A549 (cell line): ENCODE measurements around the gene BCL3. TPM values are rescaled to one million over a fixed set of nuclear protein-coding genes. Genes with fewer than 3 reads are reported as not detected.

Experiments used
- ATAC-seq, 2 experiments: fragments of 200-7000 bp in 1 of 2; fragments of >200 bp in 1 of 2; cut with Nextera tagmentation in 1 of 2; cut with Tn5 transposase in 1 of 2; 3 replicates each; pipeline versions ENCODE4 v1.8.0 to v1.9.1; 2018 to 2020; ENCODE audit warnings: mild to moderate bottlenecking in 1 of 2, moderate library complexity in 1 of 2
- CTCF ChIA-PET: fragments of 300-600 bp; sonication (Branson Sonifier 250); formaldehyde crosslinking; extraction: SDS; loops from one replicate; lab custom pipeline; 2021; ENCODE audit warnings: antibody characterized with exemption, inconsistent platforms; lab: Yijun Ruan, JAX
- POLR2A ChIA-PET: fragments of 350-600 bp; formaldehyde crosslinking; extraction: SDS; loops from one replicate; lab custom pipeline; 2021; ENCODE audit warnings: antibody characterized with exemption, inconsistent platforms; lab: Yijun Ruan, JAX
- DNase-seq, 2 experiments: peaks; one replicate each; pipeline versions ENCODE4 v3.0.0 to v3.0.0-alpha.2; 2011 to 2016; ENCODE audit warnings: low read depth in 1 of 2, low spot score in 1 of 2
- FAIRE-seq: peaks from 2 replicates; lab custom pipeline; 2011; peaks lifted over from hg19 to GRCh38; lab: Jason Lieb, UNC
- H3K27ac ChIP-seq, 2 experiments: fragments of >200 bp; sonication (Bioruptor Twin); formaldehyde crosslinking; 3 replicates each; pipeline ENCODE4 v1.5.1; 2016 to 2017
- H3K4me1 ChIP-seq: fragments of >200 bp; sonication (Bioruptor Twin); formaldehyde crosslinking; 3 replicates; pipeline ENCODE4 v1.6.1; 2016
- H3K4me2 ChIP-seq: fragments of >200 bp; sonication (Bioruptor Twin); formaldehyde crosslinking; 3 replicates; pipeline ENCODE4 v1.6.1; 2016
- H3K4me3 ChIP-seq: fragments of >200 bp; sonication (Bioruptor Twin); formaldehyde crosslinking; 3 replicates; pipeline ENCODE4 v1.5.1; 2016
- H3K9me3 ChIP-seq: fragments of >200 bp; sonication (Bioruptor Twin); formaldehyde crosslinking; 3 replicates; pipeline ENCODE4 v1.6.1; 2016
- ATOH8 ChIP-seq: fragments of 250-450 bp; sonication (Bioruptor Pico); IDR thresholded peaks from 2 replicates; pipeline ENCODE4 v1.5.0; 2020; ENCODE audit warnings: low read depth, mild to moderate bottlenecking, moderate library complexity
- BCL3 ChIP-seq: fragments of >200 bp; sonication (Bioruptor Twin); formaldehyde crosslinking; IDR thresholded peaks from 3 replicates; pipeline ENCODE4 v1.6.1; 2016
- BHLHE40 ChIP-seq: IDR thresholded peaks from 2 replicates; pipeline ENCODE4 v1.6.1; 2012; ENCODE audit warnings: low read depth, low read length, inconsistent platforms
- CHD4 ChIP-seq: fragments of 200-600 bp; sonication (generic); IDR thresholded peaks from 2 replicates; pipeline ENCODE4 v1.6.1; 2016; ENCODE audit warnings: antibody characterized with exemption, mild to moderate bottlenecking, borderline replicate concordance
- CTCF ChIP-seq: fragments of >200 bp; sonication (Bioruptor Twin); formaldehyde crosslinking; IDR thresholded peaks from 3 replicates; pipeline ENCODE4 v1.5.1; 2016
- EHMT2 ChIP-seq: fragments of 200-600 bp; sonication (generic); IDR thresholded peaks from 2 replicates; pipeline ENCODE4 v1.6.1; 2016; ENCODE audit warnings: antibody characterized with exemption, low read depth, mild to moderate bottlenecking, moderate library complexity
- EP300 ChIP-seq, 2 experiments: fragments of >200 bp; sonication (Bioruptor Twin); formaldehyde crosslinking; IDR thresholded peaks; 2 replicates in 1 of 2; 3 replicates in 1 of 2; pipeline ENCODE4 v1.6.1; 2016 to 2017
- ESRRA ChIP-seq: fragments of 150-350 bp; IDR thresholded peaks from 2 replicates; pipeline ENCODE4 v1.6.1; 2014; ENCODE audit warnings: mild to moderate bottlenecking, low read length, borderline replicate concordance
- FOSB ChIP-seq: fragments of 250-450 bp; sonication (Bioruptor Pico); IDR thresholded peaks from 2 replicates; pipeline ENCODE4 v1.5.0; 2020; ENCODE audit warnings: mild to moderate bottlenecking, moderate library complexity
- FOXS1 ChIP-seq: fragments of 250-450 bp; sonication (Bioruptor Pico); IDR thresholded peaks from 2 replicates; pipeline ENCODE4 v1.5.0; 2020; ENCODE audit warnings: mild to moderate bottlenecking, moderate library complexity
- HDAC2 ChIP-seq: fragments of 200-600 bp; sonication (generic); IDR thresholded peaks from 2 replicates; pipeline ENCODE4 v1.6.1; 2016
- HES2 ChIP-seq: fragments of >200 bp; sonication (Bioruptor Twin); formaldehyde crosslinking; IDR thresholded peaks from 2 replicates; pipeline ENCODE4 v1.6.1; 2016
- JUN ChIP-seq, 2 experiments: fragments of >200 bp; sonication (Bioruptor Twin); formaldehyde crosslinking; IDR thresholded peaks; 2 replicates in 1 of 2; 3 replicates in 1 of 2; pipeline ENCODE4 v1.6.1; 2016 to 2017
- KDM5A ChIP-seq: fragments of 200-600 bp; sonication (generic); IDR thresholded peaks from 2 replicates; pipeline ENCODE4 v1.6.1; 2016; ENCODE audit warnings: antibody characterized with exemption, mild to moderate bottlenecking
- MAFK ChIP-seq: fragments of 450-650 bp; IDR thresholded peaks from 2 replicates; pipeline ENCODE4 v1.6.1; 2014; ENCODE audit not compliant: partially characterized antibody
- MAZ ChIP-seq: fragments of 150-350 bp; IDR thresholded peaks from 2 replicates; pipeline ENCODE4 v1.6.1; 2014; ENCODE audit warnings: antibody characterized with exemption, low read depth, low read length, borderline replicate concordance
- MYC ChIP-seq: IDR thresholded peaks from 2 replicates; pipeline ENCODE4 v1.6.1; 2012; ENCODE audit warnings: mild to moderate bottlenecking, inconsistent platforms, low read length, improper control_type of control experiment, borderline replicate concordance
- PBX3 ChIP-seq: IDR thresholded peaks from 2 replicates; pipeline ENCODE4 v1.6.1; 2012
- POLR2A ChIP-seq: IDR thresholded peaks from 2 replicates; pipeline ENCODE4 v1.6.1; 2012; ENCODE audit warnings: mild to moderate bottlenecking, low read length
- REST ChIP-seq: fragments of 200-600 bp; sonication (generic); IDR thresholded peaks from 2 replicates; pipeline ENCODE4 v1.6.1; 2016; ENCODE audit warnings: antibody characterized with exemption, mild to moderate bottlenecking, moderate library complexity
- SMC3 ChIP-seq: fragments of >200 bp; sonication (Bioruptor Twin); formaldehyde crosslinking; IDR thresholded peaks from 3 replicates; pipeline ENCODE4 v1.6.1; 2018; ENCODE audit warnings: inconsistent platforms
- USF2 ChIP-seq: fragments of 450-650 bp; IDR thresholded peaks from 2 replicates; pipeline ENCODE4 v1.6.1; 2014; ENCODE audit warnings: antibody characterized with exemption
- ZFP36 ChIP-seq: fragments of 450-650 bp; IDR thresholded peaks from 2 replicates; pipeline ENCODE4 v1.6.1; 2014; ENCODE audit warnings: borderline replicate concordance; ENCODE audit not compliant: partially characterized antibody
- ZSCAN20 ChIP-seq: fragments of 250-450 bp; sonication (Bioruptor Pico); IDR thresholded peaks from 2 replicates; pipeline ENCODE4 v1.8.0; 2022; ENCODE audit warnings: mild to moderate bottlenecking, moderate library complexity
- WGBS: methylation state at CpG from one replicate; pipeline ENCODE4 v1.1.6; 2017; ENCODE audit errors: missing lambda C conversion rate; 5-methylcytosine and 5-hydroxymethylcytosine counted together
- polyA plus RNA-seq, 4 experiments: library from polyadenylated mRNA; depleted of rRNA in 3 of 4; stranded (reverse); fragments of >200 nt; fragmentation: RNase III in 1 of 4; extraction: RNeasy Plus Mini Kit Qiagen cat#74134 plus additional on column Dnase treatment in 1 of 4; gene quantifications; 2 replicates in 3 of 4; 3 replicates in 1 of 4; pipeline ENCODE4 v1.2.3, GENCODE V29; 2011 to 2017

Gene BCL3
- polyA plus RNA-seq, 2 of the 4 experiments (the other 2 are of a cell fraction): 22.6 to 72.1 TPM

- WGBS: 0% methylated on average over 3 of the region's 11 CpGs
- FAIRE-seq: no peak
- no peak for DNase-seq
- TF ChIP-seq FOXS1 (CRISPR knock-in tag): no peak
- TF ChIP-seq BHLHE40: no peak
- TF ChIP-seq FOSB (CRISPR knock-in tag): no peak
- TF ChIP-seq KDM5A: no peak
- TF ChIP-seq MAZ: no peak
- no peak for TF ChIP-seq REST
- no peak for TF ChIP-seq BCL3
- TF ChIP-seq ESRRA: no peak
- TF ChIP-seq EP300 (IDR thresholded peaks at IDR 0.05): peak in 1 of 2 experiments; percentile 2; a peak in 1 of 5 replicates
- 0 out of 3 replicates have a peak, but pooled peaks have one; percentile 0 for TF ChIP-seq SMC3
- TF ChIP-seq MAFK: no peak
- TF ChIP-seq MYC: no peak
- TF ChIP-seq PBX3: no peak
- TF ChIP-seq CTCF: no peak
- no peak for TF ChIP-seq ZSCAN20 (CRISPR knock-in tag)
- peak; percentile 4 to 28; a peak in 1 of 5 replicates for TF ChIP-seq JUN (IDR thresholded peaks at IDR 0.05)
- Histone ChIP-seq H3K9me3 (no peaks in the 10 kb centered on the region), H3K4me2 (peak overlapping the region; percentile 92), H3K4me3 (peak overlapping the region; percentile 95), H3K27ac (peak overlapping the region; percentile 92 to 99), H3K4me1 (peaks cover 89% of the 10 kb centered on the region)
- no peak for ATAC-seq
- POLR2A ChIA-PET: interaction anchor here (0.5 to 2.6 kb wide), 9 partner anchors 8 to 76 kb away, joined by 3 to 33 read pairs (median 5); no protein-coding TSS in a partner anchor
- CTCF ChIA-PET: interaction anchor here (1.4 to 48.5 kb wide), 7 partner anchors 15 to 99 kb away, joined by 3 to 1899 read pairs (median 6); no protein-coding TSS in a partner anchor
These were observed 5.1 kb downstream of the BCL3 start for GRCh38 chr19:44753626-44753931.

GRCh38 chr19:44753932-44754749, 5.6 kb downstream of the BCL3 start:
- Histone ChIP-seq H3K27ac (peak overlapping the region; percentile 92 to 99), H3K4me3 (peak overlapping the region; percentile 95), H3K4me1 (peaks cover 91% of the 10 kb centered on the region), H3K4me2 (peak overlapping the region; percentile 92), H3K9me3 (no peaks in the 10 kb centered on the region)
- peak; percentile 80 for FAIRE-seq
- DNase-seq: peak; percentile 82 to 90
- WGBS: 5% methylated on average over 23 of the region's 33 CpGs
- ChIA-PET CTCF (interaction anchor here (1.7 to 48.5 kb wide), 6 partner anchors 14 to 100 kb away, joined by 4 to 1899 read pairs (median 13); no protein-coding TSS in a partner anchor), POLR2A (interaction anchor here (0.5 to 2.6 kb wide), 8 partner anchors 9 to 76 kb away, joined by 3 to 33 read pairs (median 5); no protein-coding TSS in a partner anchor)
- peak; percentile 36 to 42; a peak in 5 of 6 replicates for ATAC-seq
- TF ChIP-seq BHLHE40 (no peak), ZFP36 (no peak), EHMT2 (no peak), HDAC2 (no peak), PBX3 (0 out of 2 replicates have a peak, but pooled peaks have one; percentile 9), USF2 (no peak), HES2 (no peak), CHD4 (no peak), ATOH8 (CRISPR knock-in tag) (0 out of 2 replicates have a peak, but pooled peaks have one; percentile 0), POLR2A (no peak)
